SK-N-SH treated with all-trans-retinoic acid at 6 μM for 48 hours (cell line): Measurements from ENCODE around the gene FAM50A.

Source experiments
- ARNTL ChIP-seq: fragments of 450-650 bp; formaldehyde crosslinking; IDR thresholded peaks from 2 replicates; pipeline ENCODE4 v1.5.0; 2020; ENCODE audit warnings: low read depth, mild to moderate bottlenecking, moderate library complexity, borderline replicate concordance
- CREB5 ChIP-seq: fragments of 250-450 bp; sonication (Bioruptor Pico); IDR thresholded peaks from 2 replicates; pipeline ENCODE4 v1.5.1; 2020; ENCODE audit warnings: low read depth, mild to moderate bottlenecking, moderate library complexity
- CSRNP3 ChIP-seq: fragments of 250-450 bp; sonication (Bioruptor Pico); IDR thresholded peaks from 2 replicates; pipeline ENCODE4 v1.5.1; 2021; ENCODE audit warnings: mild to moderate bottlenecking, moderate library complexity
- ESRRG ChIP-seq: fragments of 250-450 bp; sonication (Bioruptor Pico); IDR thresholded peaks from 2 replicates; pipeline ENCODE4 v1.6.1; 2021; ENCODE audit warnings: mild to moderate bottlenecking
- GLIS3 ChIP-seq: fragments of 250-450 bp; sonication (Bioruptor Pico); IDR thresholded peaks from 2 replicates; pipeline ENCODE4 v1.5.0; 2020; ENCODE audit warnings: mild to moderate bottlenecking, moderate library complexity
- OSR1 ChIP-seq: fragments of 250-450 bp; sonication (Bioruptor Pico); IDR thresholded peaks from 2 replicates; pipeline ENCODE4 v1.8.0; 2022; ENCODE audit warnings: moderate library complexity, mild to moderate bottlenecking, inconsistent platforms
- PATZ1 ChIP-seq: fragments of 250-450 bp; sonication (Bioruptor Pico); IDR thresholded peaks from 2 replicates; pipeline ENCODE4 v1.8.0; 2020; ENCODE audit warnings: mild to moderate bottlenecking, moderate library complexity, borderline replicate concordance
- POU6F1 ChIP-seq: fragments of 250-450 bp; sonication (Bioruptor Pico); IDR thresholded peaks from 2 replicates; pipeline ENCODE4 v1.8.0; 2021; ENCODE audit warnings: low read depth, mild to moderate bottlenecking, moderate library complexity, borderline replicate concordance
- RARB ChIP-seq: fragments of 250-450 bp; sonication (Bioruptor Pico); IDR thresholded peaks from 2 replicates; pipeline ENCODE4 v1.8.0; 2021; ENCODE audit warnings: mild to moderate bottlenecking, moderate library complexity
- SNAI2 ChIP-seq: fragments of 250-450 bp; sonication (Bioruptor Pico); IDR thresholded peaks from 2 replicates; pipeline ENCODE4 v1.5.0; 2020; ENCODE audit warnings: mild to moderate bottlenecking, moderate library complexity
- TOX ChIP-seq: fragments of 250-450 bp; sonication (Bioruptor Pico); IDR thresholded peaks from 2 replicates; pipeline ENCODE4 v1.8.0; 2021; ENCODE audit warnings: mild to moderate bottlenecking, moderate library complexity, borderline replicate concordance
- ZFP3 ChIP-seq: fragments of 250-450 bp; sonication (Bioruptor Pico); IDR thresholded peaks from 2 replicates; pipeline ENCODE4 v1.5.0; 2020; ENCODE audit warnings: mild to moderate bottlenecking, moderate library complexity
- ZNF70 ChIP-seq: fragments of 450-650 bp; formaldehyde crosslinking; IDR thresholded peaks from 2 replicates; pipeline ENCODE4 v1.5.0; 2020; ENCODE audit warnings: mild to moderate bottlenecking, moderate library complexity
- ZNF8 ChIP-seq: fragments of 450-650 bp; formaldehyde crosslinking; IDR thresholded peaks from 2 replicates; pipeline ENCODE4 v1.5.0; 2020; ENCODE audit warnings: mild to moderate bottlenecking, moderate library complexity

- no peak for TF ChIP-seq ARNTL (CRISPR knock-in tag)
- TF ChIP-seq OSR1: no peak
- TF ChIP-seq CREB5 (CRISPR knock-in tag): no peak
- TF ChIP-seq GLIS3: no peak
- TF ChIP-seq POU6F1 (CRISPR knock-in tag): no peak
- TF ChIP-seq SNAI2 (CRISPR knock-in tag): no peak
- TF ChIP-seq PATZ1: no peak
- TF ChIP-seq ZNF8 (CRISPR knock-in tag): no peak
- no peak for TF ChIP-seq ZNF70 (CRISPR knock-in tag)
- no peak for TF ChIP-seq ESRRG (CRISPR knock-in tag)
- no peak for TF ChIP-seq ZFP3 (CRISPR knock-in tag)
- no peak for TF ChIP-seq RARB (CRISPR knock-in tag)
- no peak for TF ChIP-seq TOX (CRISPR knock-in tag)
- no peak for TF ChIP-seq CSRNP3 (CRISPR knock-in tag)
Observed at GRCh38 chrX:154489182-154489581, 45.2 kb downstream of the FAM50A start.
